GM20000 (cell line): ENCODE results near the gene CCL8.
"Not testable (repeated sequence)": the region's sequence is repeated elsewhere in the genome, so short reads cannot be mapped to it uniquely, and the experiment has no call there.

ENCODE experiments used
- DNase-seq: peaks from one replicate; pipeline ENCODE4 v3.0.0; 2012; ENCODE audit warnings: low spot score
- TF ChIP-seq, protein P1 (sequence below): IDR thresholded peaks from 2 replicates; pipeline ENCODE4 v1.5.1; 2012; ENCODE audit warnings: mild to moderate bottlenecking, control low read depth; ENCODE audit errors: extremely low read depth, missing control alignments

CCL8 gene

DNA sequence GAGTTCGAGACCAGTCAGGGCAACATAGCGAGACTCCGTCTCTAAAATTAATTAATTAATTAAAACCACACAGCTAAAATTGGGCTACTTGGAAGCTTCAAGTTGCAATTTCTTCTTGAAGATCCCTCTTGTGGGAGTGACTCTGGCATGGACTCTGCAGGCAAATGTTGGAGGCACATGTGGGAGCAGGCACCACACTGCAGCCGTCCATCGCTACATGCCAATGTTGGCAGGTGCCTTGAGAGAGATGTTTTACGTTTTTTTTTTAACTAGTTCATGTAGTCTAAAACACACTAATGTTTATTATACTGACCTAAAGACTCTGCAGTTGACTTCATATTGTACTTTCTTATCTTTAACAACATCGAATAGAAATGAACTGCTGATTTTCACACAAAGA is 7.9 kb upstream of the CCL8 start:
- TF ChIP-seq, protein P1, sequence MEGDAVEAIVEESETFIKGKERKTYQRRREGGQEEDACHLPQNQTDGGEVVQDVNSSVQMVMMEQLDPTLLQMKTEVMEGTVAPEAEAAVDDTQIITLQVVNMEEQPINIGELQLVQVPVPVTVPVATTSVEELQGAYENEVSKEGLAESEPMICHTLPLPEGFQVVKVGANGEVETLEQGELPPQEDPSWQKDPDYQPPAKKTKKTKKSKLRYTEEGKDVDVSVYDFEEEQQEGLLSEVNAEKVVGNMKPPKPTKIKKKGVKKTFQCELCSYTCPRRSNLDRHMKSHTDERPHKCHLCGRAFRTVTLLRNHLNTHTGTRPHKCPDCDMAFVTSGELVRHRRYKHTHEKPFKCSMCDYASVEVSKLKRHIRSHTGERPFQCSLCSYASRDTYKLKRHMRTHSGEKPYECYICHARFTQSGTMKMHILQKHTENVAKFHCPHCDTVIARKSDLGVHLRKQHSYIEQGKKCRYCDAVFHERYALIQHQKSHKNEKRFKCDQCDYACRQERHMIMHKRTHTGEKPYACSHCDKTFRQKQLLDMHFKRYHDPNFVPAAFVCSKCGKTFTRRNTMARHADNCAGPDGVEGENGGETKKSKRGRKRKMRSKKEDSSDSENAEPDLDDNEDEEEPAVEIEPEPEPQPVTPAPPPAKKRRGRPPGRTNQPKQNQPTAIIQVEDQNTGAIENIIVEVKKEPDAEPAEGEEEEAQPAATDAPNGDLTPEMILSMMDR: no peak
- DNase-seq: no peak

DNA sequence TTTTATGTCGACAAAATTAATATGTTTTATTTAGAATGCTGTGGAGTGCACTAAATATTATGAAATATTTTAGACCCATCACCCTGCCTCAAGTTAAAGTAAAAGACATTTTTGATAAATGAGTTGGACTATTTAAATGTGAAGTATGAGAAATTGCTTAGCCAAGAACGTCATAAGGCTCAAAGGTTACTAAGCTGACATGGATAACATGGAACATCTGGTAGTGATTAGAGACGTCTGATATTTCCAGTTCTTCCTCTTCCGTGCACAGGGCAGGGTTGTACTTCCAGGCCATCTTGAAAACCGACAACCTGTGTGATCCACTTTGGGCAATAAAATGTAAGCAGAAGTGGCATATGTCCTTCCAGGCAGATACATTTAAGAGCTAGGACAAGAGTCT is 7.2 kb upstream of the CCL8 start:
- no peak for DNase-seq
- TF ChIP-seq, protein P1: no peak

DNA sequence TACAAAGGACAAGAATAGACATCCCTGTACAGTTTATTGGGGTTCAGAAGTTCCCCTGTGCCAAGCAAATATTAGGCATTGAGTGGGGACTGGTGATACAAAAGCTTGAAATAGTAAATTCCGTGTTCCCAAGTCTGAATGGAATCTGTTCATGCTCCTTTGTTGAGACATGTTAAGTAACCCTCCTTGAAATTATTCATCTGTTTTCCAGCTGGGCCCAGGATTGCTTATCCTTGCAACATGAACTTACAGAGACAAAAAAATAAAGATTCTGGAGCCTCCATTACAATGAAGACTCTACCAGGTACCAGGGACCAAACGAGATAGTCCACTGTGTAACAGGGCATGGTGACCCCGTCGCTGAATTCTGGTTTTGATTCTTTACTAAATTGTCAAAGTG is 6.1 kb upstream of the CCL8 start:
- TF ChIP-seq, protein P1: no peak
- DNase-seq: no peak

DNA sequence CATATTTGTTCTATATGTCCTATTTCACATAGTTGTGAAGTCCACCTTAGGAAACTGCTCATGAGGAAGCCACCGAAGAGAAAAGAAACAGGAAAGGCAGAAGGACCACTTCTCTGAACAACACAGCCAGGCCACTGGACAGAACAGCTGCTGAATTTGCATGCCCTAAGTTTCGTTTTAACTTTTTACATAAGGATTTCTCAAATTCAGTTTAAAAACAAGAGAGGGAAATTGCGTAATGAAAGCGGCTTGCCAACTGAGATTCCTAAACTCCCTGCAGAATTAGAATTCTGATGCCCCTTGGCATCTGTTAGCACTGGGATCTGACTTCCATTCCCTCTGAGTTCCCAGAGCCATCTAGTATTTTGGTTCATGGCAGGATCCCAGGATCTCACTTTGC is 5.0 kb upstream of the CCL8 start:
- DNase-seq: no peak
- TF ChIP-seq, protein P1: no peak

DNA sequence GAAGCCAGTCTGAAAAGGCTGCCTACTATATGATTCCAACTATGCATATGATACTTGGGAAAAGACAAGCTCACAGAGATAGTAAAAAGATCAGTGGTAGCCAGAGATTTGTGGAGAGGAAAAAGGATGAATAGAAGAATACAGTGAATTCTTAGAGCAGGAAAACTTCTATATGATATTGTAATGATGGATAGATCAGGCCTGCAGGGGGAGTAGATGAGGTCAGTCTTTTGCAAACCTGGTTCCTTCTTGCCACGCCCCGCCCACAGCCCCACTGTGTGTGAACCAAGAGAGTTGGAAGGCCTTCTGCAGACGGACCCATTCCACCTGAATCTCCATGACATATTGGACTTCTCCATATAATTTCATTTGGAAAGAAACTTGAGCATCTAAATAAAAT is 761 bp upstream of the CCL8 start:
- no peak for DNase-seq
- TF ChIP-seq, protein P1: no peak

DNA sequence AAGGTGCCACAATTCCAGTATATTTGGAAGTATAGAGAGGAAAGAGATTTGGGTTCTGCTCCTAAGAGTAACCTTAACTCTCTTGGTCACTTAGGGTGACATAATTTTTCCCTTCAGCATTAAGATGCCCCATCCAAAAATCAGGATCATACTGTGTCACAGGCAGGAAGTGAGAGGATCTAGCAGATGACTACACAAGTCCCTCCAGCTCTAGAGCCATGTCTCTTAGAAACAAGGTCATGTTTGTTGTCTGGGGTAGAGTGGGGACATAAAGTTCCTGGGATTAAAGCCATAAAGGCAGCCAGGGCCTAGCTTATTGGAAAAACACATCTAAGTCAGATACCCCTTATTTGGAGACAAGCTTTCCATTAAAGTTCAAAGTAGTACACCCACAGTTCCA is 2.7 kb downstream of the CCL8 start:
- DNase-seq: no peak
- TF ChIP-seq, protein P1: no peak

DNA sequence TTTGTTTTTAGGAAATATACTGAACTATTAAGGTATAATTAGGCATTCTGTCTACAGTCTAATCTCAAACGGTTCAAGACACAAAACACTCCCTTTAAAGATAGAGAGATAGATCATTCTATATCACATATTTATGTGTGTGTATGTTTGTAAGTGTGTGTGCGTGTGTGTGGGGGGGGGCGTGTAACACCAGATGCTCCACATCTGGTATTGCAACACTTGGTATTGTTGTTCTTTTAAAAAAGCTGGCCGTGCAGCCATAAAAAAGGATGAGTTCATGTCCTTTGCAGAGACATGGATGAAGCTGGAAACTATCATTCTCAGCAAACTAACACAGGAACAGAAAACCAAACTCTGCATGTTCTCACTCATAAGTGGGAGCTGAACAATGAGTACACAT is 8.3 kb downstream of the CCL8 start:
- DNase-seq: not testable (repeated sequence)

DNA sequence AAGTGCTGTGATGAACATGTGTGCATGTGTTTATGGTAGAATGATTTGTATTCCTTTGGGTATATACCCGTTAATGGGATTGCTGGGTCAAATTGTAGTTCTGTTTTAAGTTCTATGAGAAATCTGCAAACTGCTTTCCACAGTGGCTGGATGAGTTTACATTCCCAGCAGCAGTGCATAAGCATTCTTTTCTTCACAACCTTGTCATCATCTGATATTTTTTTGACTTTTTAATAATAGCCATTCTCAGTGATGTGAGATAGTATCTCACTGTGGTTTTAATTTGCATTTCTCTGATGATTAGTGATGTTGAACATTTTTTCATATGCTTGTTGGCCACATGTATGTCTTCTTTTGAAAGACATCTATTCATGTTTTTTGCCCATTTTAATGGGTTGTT is 18.5 kb downstream of the CCL8 start:
- TF ChIP-seq, protein P1: no peak
- no peak for DNase-seq
